Ovary (tissue), 9 donors: ENCODE data around the gene ACVR1. TPM values are rescaled to one million over a fixed set of nuclear protein-coding genes. Genes with fewer than 3 reads are reported as not detected.

Experiments used
- DNase-seq, 5 donors: peaks; one replicate each; pipeline ENCODE4 v3.0.0-alpha.2; 2019 to 2020
- H3K27ac ChIP-seq, 2 donors: fragments of 200-600 bp; one replicate each; pipeline versions ENCODE4 v1.5.1 to v1.8.0; 2019 to 2022
- H3K27me3 ChIP-seq: fragments of 200-600 bp; one replicate; pipeline ENCODE4 v1.8.0; 2022
- H3K36me3 ChIP-seq: fragments of 200-600 bp; sonication (generic); one replicate; pipeline ENCODE4 v1.5.1; 2019
- H3K4me1 ChIP-seq: one replicate; pipeline ENCODE4 v1.8.1; 2013; ENCODE audit warnings: mild to moderate bottlenecking, moderate library complexity; ENCODE audit not compliant: insufficient read depth
- H3K4me3 ChIP-seq: fragments of 200-600 bp; sonication (generic); one replicate; pipeline ENCODE4 v1.5.1; 2017
- H3K9me3 ChIP-seq, 2 donors: fragments of 200-600 bp in 1 of 2; sonication (generic) in 1 of 2; one replicate each; pipeline versions ENCODE4 v1.5.1 to v1.8.1; 2013 to 2019; ENCODE audit warnings: mild to moderate bottlenecking in 1 of 2, moderate library complexity in 1 of 2
- CTCF ChIP-seq, 3 donors: fragments of 450-650 bp in 2 of 3; fragments of 200-600 bp in 1 of 3; IDR thresholded peaks; one replicate each; pipeline versions ENCODE4 v1.5.1 to v1.8.0; 2016 to 2022; ENCODE audit warnings: antibody characterized with exemption in 3 of 3, mild to moderate bottlenecking in 1 of 3
- EP300 ChIP-seq: sonication (generic); formaldehyde crosslinking; IDR thresholded peaks from one replicate; pipeline ENCODE4 v1.6.1; 2017; ENCODE audit warnings: antibody characterized with exemption
- POLR2A ChIP-seq: fragments of 450-650 bp; IDR thresholded peaks from one replicate; pipeline ENCODE4 v1.6.1; 2017; ENCODE audit warnings: antibody characterized with exemption, mild to moderate bottlenecking, moderate library complexity
- WGBS, 3 donors: extraction: QIAGEN DNeasy Blood & Tissue Kit in 1 of 3; methylation state at CpG; one replicate each; pipeline versions ENCODE4 v1.1.5 to v1.1.7; 2013 to 2017; 5-methylcytosine and 5-hydroxymethylcytosine counted together
- intact Hi-C, 4 donors: fragments of 100-400 bp; cut with DNase I; formaldehyde crosslinking; loops; one replicate each; pipeline versions ENCODE4 v1.11.0 to v1.15.1; 2022 to 2023
- polyA plus RNA-seq, 2 donors: library from polyadenylated mRNA; stranded (reverse); fragments of 200-250 nt in 1 of 2; fragments of 350-450 nt in 1 of 2; fragmentation: Illumina TruSeq in 1 of 2; extraction: RNeasy Lipid Tissue Mini Kit (QIAGEN cat#74804) in 1 of 2; gene quantifications; one replicate each; pipeline ENCODE4 v1.2.3, GENCODE V29; 2013 to 2014
- total RNA-seq, 7 donors: library from RNA; depleted of rRNA in 2 of 7; stranded (reverse); fragments of >200 nt in 2 of 7; fragmentation: NEBNext Ultra II Directional in 3 of 7; extraction: Animal tissue kit (Norgen Biotek cat#: 25700) in 3 of 7; gene quantifications; one replicate each; pipeline versions ENCODE4 v1.1.0 to v1.2.4, GENCODE V29; 2016 to 2023
- donor health status: DM: no; HTN: no; CAD: no; lungs with moderate emphysema.
- donor health status: DM: no; HTN: no; CAD: no.
- donor health status: Bipolar disorder and iron deficiency.
- donor health status: DM: yes; HTN: yes; CAD: no.
- donor health status: DM: no; HTN: no; CAD: no.
- donor health status: DM: yes; HTN: yes; CAD: no.

The ACVR1 gene
- total and polyA plus RNA-seq, 9 donors, result 23.4 to 51.2 (median 30.4) TPM

GRCh38 chr2:157840568-157841156 is 35.5 kb downstream of the ACVR1 start:
- no peaks in the 10 kb centered on the region for H3K9me3 ChIP-seq
- peak; percentile 34 to 60 (median 57) for DNase-seq
- peak overlapping the region in 1 of 2 donors; percentile 9 for H3K27ac ChIP-seq
- H3K4me3 ChIP-seq, result no peak overlapping the region
- intact Hi-C loops, result no loop called here
- no peaks in the 10 kb centered on the region for H3K27me3 ChIP-seq
- TF ChIP-seq CTCF (IDR thresholded peaks at IDR 0.05) (peak in 1 of 3 donors; percentile 13), POLR2A (no peak)
- H3K4me1 ChIP-seq, result peaks cover 18% of the 10 kb centered on the region
- WGBS, 3 donors, result 29 to 41% (median 36%) methylated on average over 10 of the region's 10 CpGs
- no peaks in the 10 kb centered on the region for H3K36me3 ChIP-seq

DNA sequence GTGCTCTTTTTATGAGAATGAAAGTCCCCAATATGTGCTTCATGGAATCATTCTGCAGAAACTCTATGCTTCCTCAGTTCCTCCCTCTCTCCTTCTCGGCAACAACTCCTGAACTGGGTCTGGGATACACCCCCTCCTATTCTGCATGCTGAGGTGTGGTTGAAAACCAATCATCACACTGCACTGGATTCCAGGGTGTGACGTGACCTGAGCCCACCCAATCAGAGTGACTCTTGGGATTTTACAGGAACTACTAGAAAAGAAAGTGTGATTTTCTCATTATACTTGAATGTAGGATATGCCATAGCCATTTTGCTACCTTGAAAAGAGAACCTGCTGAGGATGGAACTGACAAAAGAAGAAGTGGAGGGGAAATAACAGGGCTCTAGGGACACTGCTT is 36.3 kb downstream of the ACVR1 start:
- H3K4me1 ChIP-seq, result peaks cover 18% of the 10 kb centered on the region
- no peak overlapping the region for H3K27ac ChIP-seq
- H3K9me3 ChIP-seq, result no peaks in the 10 kb centered on the region
- H3K27me3 ChIP-seq, result no peaks in the 10 kb centered on the region
- intact Hi-C loops, result no loop called here
- no peak for DNase-seq
- no peak overlapping the region for H3K4me3 ChIP-seq
- WGBS, 3 donors, result 92 to 98% (median 94%) methylated on average over 2 of the region's 2 CpGs
- TF ChIP-seq CTCF (IDR thresholded peaks at IDR 0.05) (no peak), POLR2A (no peak), EP300 (no peak)
- H3K36me3 ChIP-seq, result no peaks in the 10 kb centered on the region

DNA sequence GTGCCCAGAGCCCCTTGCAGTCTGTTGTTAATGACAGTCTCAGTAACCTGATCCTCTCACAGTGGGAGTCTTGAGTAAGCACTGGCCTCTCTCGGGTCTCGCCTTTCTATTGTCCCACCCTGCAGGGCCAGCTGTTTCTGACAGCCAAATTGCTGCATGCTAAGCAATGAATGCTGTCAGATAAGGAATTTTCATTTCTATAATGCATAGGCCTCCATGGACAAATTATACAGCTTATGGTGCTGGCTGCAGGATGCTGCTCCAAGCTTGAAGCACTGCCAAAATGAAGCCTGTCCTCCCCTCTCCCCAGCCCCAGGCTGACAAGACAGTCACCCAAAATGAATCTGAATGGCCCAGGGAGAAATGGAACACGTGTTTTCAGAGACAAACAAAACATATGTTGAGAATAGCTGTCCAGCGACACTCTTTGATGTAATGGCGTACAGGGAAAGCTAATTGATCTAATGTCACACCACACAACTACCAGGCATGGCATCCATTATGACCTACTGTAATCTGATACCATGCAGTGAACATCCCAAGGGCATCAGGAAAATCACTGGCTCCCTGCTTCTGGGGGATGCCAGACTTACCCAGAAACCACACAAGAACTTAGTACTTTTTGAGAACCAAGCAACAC is 36.8 kb downstream of the ACVR1 start:
- peaks cover 18% of the 10 kb centered on the region for H3K4me1 ChIP-seq
- H3K9me3 ChIP-seq, result no peaks in the 10 kb centered on the region
- DNase-seq, result peak in 2 of 5 donors; percentile 15 to 26
- H3K4me3 ChIP-seq, result no peak overlapping the region
- peak overlapping the region in 1 of 2 donors; percentile 49 for H3K27ac ChIP-seq
- H3K36me3 ChIP-seq, result no peaks in the 10 kb centered on the region
- 59 to 62% (median 61%) methylated on average over 5 of the region's 5 CpGs for WGBS, 3 donors
- TF ChIP-seq EP300, result no peak
- no peak for TF ChIP-seq POLR2A
- no peak for TF ChIP-seq CTCF (IDR thresholded peaks at IDR 0.05)
- H3K27me3 ChIP-seq, result no peaks in the 10 kb centered on the region
- intact Hi-C loops, result no loop called here

- Histone ChIP-seq H3K4me1 (peaks cover 14% of the 10 kb centered on the region), H3K36me3 (no peaks in the 10 kb centered on the region), H3K9me3 (no peaks in the 10 kb centered on the region), H3K27ac (peak overlapping the region; percentile 35 to 49), H3K27me3 (no peaks in the 10 kb centered on the region), H3K4me3 (no peak overlapping the region)
- intact Hi-C loops, result no loop called here
- peak in 4 of 5 donors; percentile 26 to 36 (median 30) for DNase-seq
- TF ChIP-seq CTCF (IDR thresholded peaks at IDR 0.05) (no peak), POLR2A (no peak), EP300 (no peak)
- WGBS, 3 donors, result 15 to 21% (median 19%) methylated on average over 4 of the region's 4 CpGs
These were observed 37.5 kb downstream of the ACVR1 start for GRCh38 chr2:157838442-157839161.
